ENCODE data around the gene TARBP1. TPM values are rescaled to one million over a fixed set of nuclear protein-coding genes. Genes with fewer than 3 reads are reported as not detected.

Gene TARBP1
- total and polyA plus RNA-seq, 2 of the 13 experiments (the other 11 are each of a cell fraction or from before 2014, with no cell fraction given): 37.7 to 67.0 TPM

GRCh38 chr1:234381699-234382555, 97.1 kb downstream of the TARBP1 start (continued):
- peak; percentile 88 for TF ChIP-seq CREM (IDR thresholded peaks at IDR 0.05)
- no peak for TF ChIP-seq CREM (CRISPR knock-in tag; IDR thresholded peaks at IDR 0.05)
- TF ChIP-seq PAXIP1 (CRISPR knock-in tag; conservative IDR thresholded peaks at IDR 0.05): peak; percentile 92
- peak; percentile 21 for TF ChIP-seq SKI (IDR thresholded peaks at IDR 0.05; ENCODE audit: partially characterized antibody)
- TF ChIP-seq HDAC2 (CRISPR knock-in tag; IDR thresholded peaks at IDR 0.05): 0 out of 2 replicates have a peak, but pooled peaks have one; percentile 17
- 0 out of 2 replicates have a peak, but pooled peaks have one; percentile 32 for TF ChIP-seq ATF1 (CRISPR knock-in tag; IDR thresholded peaks at IDR 0.05)
- no peak for TF ChIP-seq ZSCAN30 (CRISPR knock-in tag; IDR thresholded peaks at IDR 0.05)
- no peak for TF ChIP-seq ERF (CRISPR knock-in tag; IDR thresholded peaks at IDR 0.05)
- TF ChIP-seq ZFP37 (CRISPR knock-in tag; IDR thresholded peaks at IDR 0.05; ENCODE audit: borderline replicate concordance): no peak
- peak; percentile 7; the same call in 1 of the 2 replicates for TF ChIP-seq TAF1 (CRISPR knock-in tag; IDR thresholded peaks at IDR 0.05)
- TF ChIP-seq HMG20A (CRISPR knock-in tag; IDR thresholded peaks at IDR 0.05; ENCODE audit: borderline replicate concordance): peak; percentile 41; the same call in 1 of the 2 replicates
- TF ChIP-seq LRRFIP1 (CRISPR knock-in tag; conservative IDR thresholded peaks at IDR 0.05): no peak
- TF ChIP-seq NR2C2 (CRISPR knock-in tag; IDR thresholded peaks at IDR 0.05; ENCODE audit: borderline replicate concordance): 0 out of 2 replicates have a peak, but pooled peaks have one; percentile 15
- peak; percentile 37 for TF ChIP-seq MEIS2 (CRISPR knock-in tag; IDR thresholded peaks at IDR 0.05)
- peak; percentile 34 for TF ChIP-seq RARA (CRISPR knock-in tag; IDR thresholded peaks at IDR 0.05)
- no peak for TF ChIP-seq SMYD3 (CRISPR knock-in tag; IDR thresholded peaks at IDR 0.05)
- TF ChIP-seq FOXP1 (IDR thresholded peaks at IDR 0.05): no peak
- peak; percentile 58; the same call in 1 of the 2 replicates for TF ChIP-seq FOXP1 (CRISPR knock-in tag; IDR thresholded peaks at IDR 0.05)
- no peak for TF ChIP-seq ZNF296 (CRISPR knock-in tag; conservative IDR thresholded peaks at IDR 0.05)
- no peak for TF ChIP-seq MLX (CRISPR knock-in tag; IDR thresholded peaks at IDR 0.05)
- TF ChIP-seq DRAP1 (CRISPR knock-in tag; IDR thresholded peaks at IDR 0.05): 0 out of 2 replicates have a peak, but pooled peaks have one; percentile 14
- no peak for TF ChIP-seq KAT2B (IDR thresholded peaks at IDR 0.05; ENCODE audit: borderline replicate concordance, low read depth, low read length)
- no peak for TF ChIP-seq TP53 (CRISPR knock-in tag; conservative IDR thresholded peaks at IDR 0.05)
- no peak for TF ChIP-seq NR3C1 (CRISPR knock-in tag; IDR thresholded peaks at IDR 0.05)
- no peak; the same call in 1 of the 2 replicates for TF ChIP-seq KDM5A (IDR thresholded peaks at IDR 0.05; ENCODE audit: borderline replicate concordance, low read length)
